Stimulated activated CD4-positive, alpha-beta T cell treated with anti-CD3 and anti-CD28 coated beads, Interleukin-12 subunit alpha, Interleukin-12 subunit beta, amount 100 ng/mL, for 24 hours (primary cell): ENCODE data around the gene PIEZO2.

Experiments
- DNase-seq, 2 experiments: peaks; one replicate each; pipeline ENCODE4 v3.0.0-alpha.2; 2020; ENCODE audit warnings: low read depth in 2 of 2

Gene PIEZO2

DNA sequence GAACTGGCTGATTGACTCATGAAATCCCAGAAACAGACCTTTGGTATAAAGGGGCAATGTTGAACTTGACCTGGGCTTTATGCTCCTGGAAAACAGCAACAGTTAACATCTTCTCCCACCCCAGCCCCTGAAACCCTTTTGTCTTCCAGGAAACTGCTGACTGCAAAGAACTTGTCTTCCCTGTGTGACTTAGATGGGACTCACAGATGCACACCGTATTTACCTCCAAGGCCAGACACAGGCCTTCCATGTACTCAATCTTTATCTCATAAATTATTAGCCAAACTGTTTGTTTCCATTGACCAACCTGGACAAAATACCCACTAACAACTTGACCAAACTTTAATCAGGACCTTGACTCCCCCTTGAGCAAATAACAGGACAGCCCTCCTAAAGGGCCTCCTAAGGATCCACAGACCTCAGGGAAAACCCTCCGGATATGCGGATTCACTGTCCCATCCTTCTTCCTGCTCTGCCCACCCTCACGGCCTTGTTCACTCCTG, 36.3 kb downstream of the PIEZO2 start:
- no peak for DNase-seq

DNA sequence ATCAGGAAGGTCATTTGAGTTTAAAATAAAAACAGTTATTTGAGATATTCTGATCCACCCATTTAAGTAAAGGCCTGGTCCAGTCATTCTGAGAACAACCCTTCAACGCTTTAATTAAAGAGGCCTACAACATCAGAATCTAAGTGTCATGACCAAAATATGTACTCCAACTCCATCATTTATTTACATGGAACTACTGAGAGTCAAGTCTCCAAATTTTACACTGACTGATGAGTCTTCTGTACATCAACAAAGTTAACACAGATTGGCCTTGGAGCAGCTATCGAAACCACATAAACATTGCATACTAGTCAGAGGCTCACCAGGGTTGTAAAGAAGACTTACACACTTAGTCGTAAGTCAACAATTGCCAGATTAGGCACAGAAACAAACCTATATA, 37.1 kb downstream of the PIEZO2 start:
- DNase-seq, result no peak

DNA sequence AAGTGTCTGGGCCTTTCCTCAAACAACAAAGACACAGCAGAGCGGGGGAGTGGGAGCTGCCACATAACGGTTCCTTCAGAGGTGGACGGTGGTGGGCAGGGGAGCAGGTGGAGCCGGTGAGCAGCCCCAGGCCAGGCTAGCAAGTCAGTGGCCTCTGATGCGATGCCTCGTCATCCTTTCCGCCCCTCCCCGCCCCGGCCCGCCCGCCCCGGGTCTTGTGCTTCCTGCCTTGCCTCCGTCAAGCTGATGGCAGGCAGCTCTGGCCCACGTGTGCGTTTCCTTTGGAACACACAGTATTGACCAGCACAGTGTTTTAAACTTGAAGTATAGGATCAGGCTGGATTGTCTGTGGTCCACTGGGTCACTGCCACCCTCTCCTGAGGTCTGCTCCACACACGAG, 38.9 kb downstream of the PIEZO2 start:
- no peak for DNase-seq

DNA sequence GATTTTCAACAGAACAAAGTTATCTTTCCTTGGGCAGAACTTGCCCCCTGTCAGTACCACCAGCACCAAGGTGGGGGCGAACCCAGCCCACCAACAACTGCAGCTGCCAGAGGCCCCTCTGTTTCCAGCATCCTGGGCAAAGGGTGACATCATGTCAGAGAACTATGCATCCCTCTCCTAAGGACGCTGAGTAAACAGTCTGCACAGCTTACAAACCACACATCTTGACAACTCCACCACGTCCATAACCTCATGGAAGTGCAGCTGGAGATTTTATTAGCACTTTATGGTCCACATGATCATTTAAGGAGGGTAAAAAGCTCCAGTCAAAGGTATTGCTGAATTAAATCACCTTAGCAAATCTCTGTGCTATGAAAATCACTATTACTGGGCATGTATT, 40.4 kb downstream of the PIEZO2 start:
- no peak for DNase-seq

DNA sequence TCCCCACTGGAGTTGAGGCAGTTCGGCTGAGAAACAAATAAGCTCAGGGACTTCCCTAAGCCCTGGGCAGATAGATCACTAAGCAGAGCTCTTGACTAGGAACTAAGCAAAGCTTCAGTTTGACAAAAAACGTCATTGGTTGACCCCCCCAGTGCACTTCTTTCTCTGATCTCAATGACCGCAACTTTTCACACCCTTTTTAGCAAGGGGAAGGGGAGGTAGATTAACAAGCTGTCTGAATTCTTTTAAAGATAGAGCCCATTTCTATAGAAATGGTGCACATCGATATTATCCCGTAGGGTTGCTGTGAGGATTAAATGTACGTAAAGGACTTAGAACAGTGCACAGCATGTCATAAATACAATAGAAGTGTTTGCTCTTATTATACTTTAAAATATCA, 42.5 kb downstream of the PIEZO2 start:
- no peak for DNase-seq

GRCh38 chr18:11105463-11105862, 43.9 kb downstream of the PIEZO2 start:
- DNase-seq, result no peak

DNA sequence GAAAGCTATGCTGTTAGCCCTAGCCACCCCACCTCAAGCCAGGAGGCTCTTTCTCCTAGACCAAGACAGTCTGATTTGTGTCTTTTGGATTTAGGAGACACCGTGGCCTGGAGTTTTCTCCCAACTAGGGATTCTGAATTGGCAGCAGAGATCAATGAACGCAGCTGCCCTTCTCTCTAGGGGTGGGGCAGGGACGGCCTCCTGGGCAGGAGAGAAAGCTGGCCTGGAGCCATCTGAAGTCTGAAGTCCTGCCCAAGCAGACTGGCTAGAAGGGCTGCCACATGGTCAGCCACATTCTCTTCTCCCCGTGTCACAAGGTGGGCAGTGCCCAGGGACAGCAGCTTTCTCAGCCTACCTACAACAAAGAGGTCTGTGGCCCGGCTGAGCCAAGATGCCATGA, 45.1 kb downstream of the PIEZO2 start:
- DNase-seq, result no peak

- DNase-seq, result no peak
Observed at GRCh38 chr18:11096839-11097750, 52.3 kb downstream of the PIEZO2 start.

DNA sequence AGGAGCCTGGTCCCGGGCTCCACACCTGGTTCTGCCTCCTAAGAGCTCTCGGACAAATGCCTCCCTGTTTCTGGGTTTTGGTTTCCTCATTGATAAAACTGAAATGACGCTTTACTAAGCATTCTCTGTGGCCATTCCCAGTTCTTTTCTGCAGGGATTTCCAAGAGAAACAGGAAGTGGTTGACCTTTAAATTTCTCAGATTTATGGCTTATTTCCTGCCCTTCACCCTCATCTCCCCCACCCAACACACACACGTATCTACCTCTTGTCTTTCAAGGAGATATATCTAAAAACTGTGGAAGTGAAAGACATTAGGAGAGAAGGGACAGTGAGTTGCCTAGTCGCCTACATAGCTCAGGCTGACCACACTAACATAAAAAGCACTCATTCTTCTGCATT, 53.0 kb downstream of the PIEZO2 start:
- no peak for DNase-seq

GRCh38 chr18:11095674-11096293, 53.6 kb downstream of the PIEZO2 start:
- no peak for DNase-seq

DNA sequence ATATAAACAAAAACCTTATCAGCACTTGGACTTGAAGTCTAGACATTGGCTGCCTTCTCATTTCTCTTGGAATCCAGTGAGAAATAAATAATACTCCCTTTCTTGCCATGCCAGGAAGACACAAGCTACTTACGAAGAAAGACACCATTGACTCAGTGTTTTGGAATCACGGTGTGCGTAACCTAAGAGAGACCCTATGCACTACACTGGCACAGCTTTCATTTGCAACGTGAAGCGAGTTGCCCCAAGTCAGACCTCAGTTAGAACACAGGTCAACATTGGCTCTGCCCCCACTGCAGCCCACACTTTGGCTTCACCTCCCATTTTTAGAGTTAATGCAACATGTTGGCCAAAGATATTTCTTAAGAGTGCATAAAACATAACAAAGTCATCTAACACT, 54.2 kb downstream of the PIEZO2 start:
- no peak for DNase-seq

GRCh38 chr18:11091746-11092145, 57.6 kb downstream of the PIEZO2 start:
- DNase-seq, result no peak

- no peak for DNase-seq
Observed at GRCh38 chr18:11089931-11090715, 59.2 kb downstream of the PIEZO2 start.

GRCh38 chr18:11081009-11081532, 68.3 kb downstream of the PIEZO2 start:
- DNase-seq, result no peak

DNA sequence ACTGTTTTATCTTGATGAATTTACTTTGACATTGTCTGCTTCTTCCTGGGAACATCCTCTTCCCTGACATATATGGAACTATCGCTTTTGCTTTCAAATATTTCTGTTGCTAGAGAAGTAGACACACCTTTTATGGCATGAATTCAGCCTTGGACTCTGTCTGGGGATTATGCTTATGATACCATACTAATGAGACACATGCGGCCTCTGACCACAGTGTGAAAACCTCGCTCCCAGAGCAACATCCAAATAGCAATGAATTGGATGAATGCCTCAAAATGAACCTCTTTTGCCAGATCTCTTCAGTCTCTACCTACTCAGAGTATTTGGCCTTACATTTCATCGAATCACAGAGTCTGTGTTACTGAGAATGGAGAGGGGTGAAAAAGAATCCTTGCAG, 70.9 kb downstream of the PIEZO2 start:
- DNase-seq, result no peak

- no peak for DNase-seq
Observed at GRCh38 chr18:11077548-11078187, 71.7 kb downstream of the PIEZO2 start.

DNA sequence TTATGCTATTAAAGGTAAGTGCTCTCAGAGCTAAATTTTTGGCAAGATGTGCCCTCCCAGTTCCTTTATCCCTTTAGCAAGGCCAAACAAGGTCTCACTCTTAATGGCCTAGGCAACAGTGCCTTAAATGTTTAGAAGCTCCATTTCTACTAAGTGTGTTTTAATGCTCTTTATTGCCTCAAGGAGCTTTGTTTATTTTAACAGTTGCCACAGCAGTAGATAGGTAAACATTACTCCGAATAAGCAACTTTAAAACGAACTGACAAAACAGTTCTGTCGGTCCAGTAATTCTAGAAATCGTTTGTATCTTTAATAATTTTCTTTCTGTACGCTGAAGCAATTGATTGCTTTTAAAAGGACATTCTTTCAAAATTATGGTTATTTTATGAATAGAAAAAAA, 74.5 kb downstream of the PIEZO2 start:
- DNase-seq, result no peak

DNA sequence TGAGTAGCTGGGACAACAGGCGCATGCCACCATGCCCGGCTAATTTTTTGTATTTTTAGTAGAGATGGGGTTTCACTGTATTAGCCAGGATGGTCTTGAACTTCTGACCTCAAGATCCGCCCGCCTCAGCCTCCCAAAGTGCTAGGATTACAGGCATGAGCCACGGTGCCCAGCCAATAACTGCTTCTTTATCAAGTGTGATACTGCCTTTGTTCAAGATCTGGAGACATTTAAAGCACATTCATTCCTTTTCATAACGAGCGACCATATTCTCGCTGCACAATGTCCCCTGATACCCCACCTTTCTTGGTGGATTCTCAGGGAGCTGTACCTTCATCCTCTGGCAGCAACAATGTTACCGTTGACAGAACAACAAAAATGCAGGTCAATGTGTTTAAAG, 75.4 kb downstream of the PIEZO2 start:
- no peak for DNase-seq

DNA sequence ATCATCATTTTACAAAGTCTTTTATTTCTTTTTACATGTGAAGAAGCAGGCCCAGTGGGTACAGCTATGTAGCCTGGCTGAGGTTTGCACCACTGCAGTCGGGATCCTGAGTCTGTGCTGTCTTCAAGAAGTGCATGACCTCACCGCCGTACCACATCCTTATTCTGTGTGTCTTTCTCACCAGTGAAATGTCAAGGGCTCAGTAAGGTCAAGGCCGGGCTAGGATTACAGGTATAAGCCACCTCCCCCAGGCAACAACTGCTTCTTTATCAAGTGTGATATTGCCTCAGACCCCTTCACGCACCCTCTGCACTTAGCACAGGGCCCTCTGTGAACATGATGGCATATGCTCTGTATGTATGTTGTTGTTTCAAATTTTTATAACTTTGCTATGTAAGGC, 76.7 kb downstream of the PIEZO2 start:
- no peak for DNase-seq

DNA sequence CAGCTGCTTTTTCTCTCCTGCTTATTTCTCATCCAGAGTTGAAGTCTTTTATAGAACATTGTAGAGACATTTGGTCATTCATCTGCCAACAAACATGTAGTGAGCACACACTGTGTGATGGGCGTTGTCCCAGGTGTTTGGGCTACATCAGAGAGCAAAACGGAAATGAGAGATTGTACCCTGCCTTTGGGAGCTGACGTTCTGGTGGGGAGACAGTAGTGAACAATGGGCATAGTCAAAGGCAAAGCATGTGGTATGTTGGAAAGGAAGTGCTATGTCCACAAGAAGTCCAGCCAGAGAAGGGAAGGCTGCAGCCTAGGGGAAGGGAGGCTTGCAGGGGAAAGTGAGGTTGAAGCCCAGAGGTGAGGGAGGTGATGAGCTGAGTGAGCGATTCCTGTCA, 78.1 kb downstream of the PIEZO2 start:
- no peak for DNase-seq

DNA sequence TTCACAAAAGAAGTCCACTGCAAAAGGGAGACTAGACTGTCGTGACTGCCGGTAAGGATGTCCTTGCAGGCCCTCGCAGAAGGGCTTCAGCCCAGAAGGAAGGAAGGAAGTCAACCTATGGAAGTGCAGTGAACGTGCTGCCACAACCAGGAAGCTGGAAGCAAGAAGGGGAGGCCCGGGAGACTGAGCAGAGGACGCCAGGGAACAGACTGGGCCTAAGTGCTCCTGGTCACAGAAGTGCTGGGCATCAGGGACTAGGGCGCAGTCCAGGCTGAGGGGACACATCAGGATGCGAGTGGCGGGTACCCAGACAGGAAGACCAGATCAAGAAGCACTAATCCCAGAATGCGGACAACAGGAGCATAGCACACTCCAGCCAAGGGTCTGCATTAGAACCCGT, 78.8 kb downstream of the PIEZO2 start:
- no peak for DNase-seq

DNA sequence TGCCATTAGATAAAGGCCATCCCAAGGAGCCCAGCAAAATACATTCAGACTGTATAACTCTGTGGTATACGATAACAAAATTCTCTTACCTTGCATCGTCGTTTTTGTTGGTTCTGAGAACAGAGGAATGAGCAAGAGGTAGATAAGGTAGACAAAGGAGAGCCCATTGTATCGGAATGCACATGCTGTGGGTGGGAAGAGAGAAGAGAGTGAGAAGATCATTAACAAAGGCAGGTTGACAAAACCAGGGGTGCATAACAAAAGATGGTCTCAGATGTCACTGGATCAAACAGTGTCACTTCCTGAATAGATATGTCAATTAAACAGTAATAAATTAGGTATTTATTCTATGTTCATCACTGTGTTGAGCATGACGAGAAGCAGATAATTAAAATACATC, 83.3 kb downstream of the PIEZO2 start:
- DNase-seq, result no peak
